22Rv1 (cell line): ENCODE results near the gene LIMS1.

Source experiments
- H3K27ac ChIP-seq: fragments of 450-650 bp; 2 replicates; pipeline ENCODE4 v1.5.1; 2017
- CTCF ChIP-seq: fragments of 450-650 bp; IDR thresholded peaks from 2 replicates; pipeline ENCODE4 v1.5.1; 2017; ENCODE audit warnings: mild to moderate bottlenecking
- ZFX ChIP-seq: fragments of 450-650 bp; IDR thresholded peaks from 2 replicates; pipeline ENCODE4 v1.6.1; 2017; ENCODE audit warnings: antibody characterized with exemption, borderline replicate concordance

Gene LIMS1

GRCh38 chr2:108620656-108621055 is 86.4 kb downstream of the LIMS1 start:
- H3K27ac ChIP-seq, result no peak overlapping the region
- TF ChIP-seq CTCF (no peak), ZFX (no peak)

DNA sequence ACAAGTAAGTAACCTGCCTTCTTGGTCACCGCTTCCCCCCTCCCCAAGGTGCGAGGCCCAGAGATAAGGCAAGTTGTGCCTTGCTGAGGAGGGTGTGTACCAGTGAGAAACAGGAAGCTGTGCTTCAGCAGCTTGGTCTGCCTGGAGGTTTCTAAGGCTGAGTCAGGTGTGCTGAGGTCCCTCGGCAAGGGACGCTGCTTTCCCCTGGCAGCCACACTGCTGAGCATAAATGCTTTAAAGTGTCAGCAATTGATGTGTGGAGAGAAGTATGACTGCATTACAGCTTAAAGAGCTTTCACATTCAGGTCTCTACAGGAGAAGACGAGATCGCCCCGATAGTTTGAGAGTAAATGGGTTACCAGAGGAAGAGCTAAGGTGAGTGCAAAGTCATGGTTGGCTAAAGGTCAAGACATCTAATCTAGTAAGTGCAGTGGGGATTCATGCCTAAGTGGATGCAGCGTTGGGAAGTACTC is 86.9 kb downstream of the LIMS1 start:
- no peak for TF ChIP-seq CTCF
- no peak for TF ChIP-seq ZFX
- no peak overlapping the region for H3K27ac ChIP-seq

DNA sequence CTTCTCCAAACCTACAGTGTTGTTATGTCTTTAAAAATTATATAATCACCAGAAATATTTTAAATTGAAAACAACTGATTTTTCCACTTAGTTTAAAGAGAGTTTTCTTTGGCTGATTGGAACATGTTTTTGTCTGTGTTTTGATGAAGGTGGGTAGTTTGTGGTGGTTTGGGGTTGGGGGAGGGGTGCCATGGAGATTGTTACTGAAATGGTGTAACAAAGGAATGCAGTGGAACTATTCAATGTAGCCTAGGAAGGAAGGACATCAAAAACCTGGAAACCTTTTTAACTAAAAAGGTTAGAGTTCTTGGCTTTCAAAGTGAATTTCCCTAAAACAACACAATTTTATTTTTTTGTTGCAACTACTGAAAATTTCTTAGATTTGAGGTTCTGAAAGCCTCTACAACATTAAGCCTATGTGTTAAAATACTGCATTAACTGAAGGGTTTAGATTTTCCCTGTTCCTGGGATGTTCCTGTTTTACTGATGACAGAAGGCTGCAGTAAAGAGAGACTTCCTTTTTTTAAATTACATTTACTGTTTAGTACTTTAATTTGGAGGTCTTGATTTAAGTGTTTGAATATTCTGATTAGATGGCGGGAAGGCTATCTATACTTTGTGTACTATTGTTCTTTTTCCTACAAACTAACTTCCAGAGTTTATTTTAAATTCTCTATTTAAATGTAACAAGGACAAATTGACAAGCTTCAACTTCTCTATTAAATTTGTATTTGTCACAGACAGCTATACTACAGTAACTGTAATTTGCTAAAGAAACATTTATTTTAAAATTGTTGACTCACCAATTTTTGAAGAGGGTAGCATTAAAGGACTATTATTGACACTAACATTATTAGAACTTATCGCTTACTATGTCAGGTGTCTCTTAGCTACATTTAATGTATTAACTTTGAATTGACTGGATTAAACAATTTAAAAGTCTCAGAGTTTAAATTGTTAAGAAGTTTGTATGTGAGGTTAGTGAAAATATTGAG is 87.7 kb downstream of the LIMS1 start:
- TF ChIP-seq CTCF, result no peak
- TF ChIP-seq ZFX, result no peak
- H3K27ac ChIP-seq, result no peak overlapping the region

DNA sequence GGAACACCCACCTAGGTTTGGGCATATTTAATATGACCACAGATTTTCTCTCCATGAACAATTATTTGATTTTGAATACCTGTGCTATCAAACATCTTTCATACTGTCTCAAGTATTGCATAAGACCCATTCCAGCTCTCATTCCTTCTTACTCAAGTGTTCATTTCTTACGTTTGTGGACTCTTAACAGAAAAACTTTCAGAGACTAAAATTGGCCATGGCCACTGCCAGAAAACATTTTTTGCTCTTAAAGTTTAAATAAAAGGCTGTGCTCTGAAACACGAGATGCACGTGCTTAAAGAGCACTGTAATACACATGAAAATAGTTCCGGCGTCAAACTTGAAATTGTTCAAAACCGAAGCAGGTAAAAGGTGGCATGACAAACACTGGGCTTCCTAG is 89.3 kb downstream of the LIMS1 start:
- H3K27ac ChIP-seq, result no peak overlapping the region
- TF ChIP-seq CTCF (no peak), ZFX (no peak)

- H3K27ac ChIP-seq, result no peak overlapping the region
- TF ChIP-seq CTCF (no peak), ZFX (no peak)
These were observed 91.0 kb downstream of the LIMS1 start for GRCh38 chr2:108625186-108625827.

- H3K27ac ChIP-seq, result no peak overlapping the region
- TF ChIP-seq ZFX (no peak), CTCF (no peak)
These were observed 91.5 kb downstream of the LIMS1 start for GRCh38 chr2:108625828-108626195.

GRCh38 chr2:108626995-108627394 is 92.7 kb downstream of the LIMS1 start:
- no peak for TF ChIP-seq ZFX
- TF ChIP-seq CTCF, result no peak
- no peak overlapping the region for H3K27ac ChIP-seq
